Measurements from ENCODE around the gene KRT81. TPM values are rescaled to one million over a fixed set of nuclear protein-coding genes. Genes with fewer than 3 reads are reported as not detected.

Gene KRT81
- total RNA-seq, 4 donors from 2014 or later, result not detected

- 85 to 89% methylated on average over 3 to 7 of the region's 7 CpGs for whole genome bisulfite sequencing, 2 donors
- DNase-seq, result no peak
- peaks cover 0 to 34% (median 4%) of the 10 kb centered on the region in 4 donors for H3K27me3 ChIP-seq
- H3K4me3 ChIP-seq, result no peak overlapping the region
- H3K9me3 ChIP-seq, result no peaks in the 10 kb centered on the region
- intact Hi-C loops (cut with DNase I), result no loop called here
- no peaks in the 10 kb centered on the region for H3K36me3 ChIP-seq
- no peak for TF ChIP-seq POLR2A (IDR thresholded peaks at IDR 0.05)
- TF ChIP-seq CTCF (IDR thresholded peaks at IDR 0.05), result no peak
- H3K27ac ChIP-seq, result no peak overlapping the region
- H3K4me1 ChIP-seq, result peaks cover 0 to under 1% (median 0%) of the 10 kb centered on the region in 3 donors
Measured at GRCh38 chr12:52263761-52264434, 27.4 kb downstream of the KRT81 start.

- H3K27me3 ChIP-seq, result peaks cover 0 to 50% (median 8%) of the 10 kb centered on the region in 4 donors
- no peaks in the 10 kb centered on the region for H3K36me3 ChIP-seq
- DNase-seq, result no peak
- TF ChIP-seq CTCF (IDR thresholded peaks at IDR 0.05), result no peak
- TF ChIP-seq POLR2A (IDR thresholded peaks at IDR 0.05), result no peak
- no peak overlapping the region for H3K4me3 ChIP-seq
- no peak overlapping the region for H3K27ac ChIP-seq
- peaks cover 0 to 9% (median 0%) of the 10 kb centered on the region in 3 donors for H3K4me1 ChIP-seq
- intact Hi-C loops (cut with DNase I), result no loop called here
- 83 to 89% methylated on average over 2 to 3 of the region's 3 CpGs for WGBS, 2 donors
- H3K9me3 ChIP-seq, result no peaks in the 10 kb centered on the region
Measured at GRCh38 chr12:52262286-52262685, 29.0 kb downstream of the KRT81 start.

GRCh38 chr12:52261208-52261484 is 30.2 kb downstream of the KRT81 start:
- no peak for DNase-seq
- H3K9me3 ChIP-seq, result no peaks in the 10 kb centered on the region
- H3K27ac ChIP-seq, result no peak overlapping the region
- H3K4me3 ChIP-seq, result no peak overlapping the region
- 62% methylated on average over 1 of the region's 1 CpG; no CpG with 5 or more reads in 1 of the 2 donors for WGBS, 2 donors
- intact Hi-C loops (cut with DNase I), result no loop called here
- peaks cover 0 to 9% (median 0%) of the 10 kb centered on the region in 3 donors for H3K4me1 ChIP-seq
- H3K27me3 ChIP-seq, result peaks cover 0 to 61% (median 12%) of the 10 kb centered on the region in 4 donors
- H3K36me3 ChIP-seq, result no peaks in the 10 kb centered on the region
- TF ChIP-seq POLR2A (IDR thresholded peaks at IDR 0.05) (no peak), CTCF (IDR thresholded peaks at IDR 0.05) (no peak)

GRCh38 chr12:52260361-52261207 is 30.8 kb downstream of the KRT81 start:
- no peaks in the 10 kb centered on the region for H3K9me3 ChIP-seq
- H3K4me1 ChIP-seq, result peaks cover 0 to 9% (median 0%) of the 10 kb centered on the region in 3 donors
- peaks cover 0 to 67% (median 12%) of the 10 kb centered on the region in 4 donors for H3K27me3 ChIP-seq
- no peak for TF ChIP-seq CTCF (IDR thresholded peaks at IDR 0.05)
- TF ChIP-seq POLR2A (IDR thresholded peaks at IDR 0.05), result no peak
- H3K27ac ChIP-seq, result no peak overlapping the region
- no peak for DNase-seq
- intact Hi-C loops (cut with DNase I), result no loop called here
- no peaks in the 10 kb centered on the region for H3K36me3 ChIP-seq
- 63 to 72% methylated on average over 9 of the region's 9 CpGs for WGBS, 2 donors
- no peak overlapping the region for H3K4me3 ChIP-seq

- Histone ChIP-seq H3K9me3 (no peaks in the 10 kb centered on the region), H3K4me1 (peaks cover 0 to 9% (median 0%) of the 10 kb centered on the region in 3 donors), H3K27ac (no peak overlapping the region), H3K4me3 (no peak overlapping the region), H3K27me3 (peaks cover 0 to 75% (median 12%) of the 10 kb centered on the region in 4 donors), H3K36me3 (no peaks in the 10 kb centered on the region)
- no peak for DNase-seq
- 62 to 70% methylated on average over 5 to 6 of the region's 6 CpGs for WGBS, 2 donors
- TF ChIP-seq POLR2A (IDR thresholded peaks at IDR 0.05) (no peak), CTCF (IDR thresholded peaks at IDR 0.05) (no peak)
- intact Hi-C loops (cut with DNase I), result no loop called here
Measured at GRCh38 chr12:52259657-52260243, 31.6 kb downstream of the KRT81 start.
